ENCODE results near the gene BDH1.
"Not testable (repeated sequence)": the region's sequence is repeated elsewhere in the genome, so short reads cannot be mapped to it uniquely, and the experiment has no call there.

Gene BDH1

DNA sequence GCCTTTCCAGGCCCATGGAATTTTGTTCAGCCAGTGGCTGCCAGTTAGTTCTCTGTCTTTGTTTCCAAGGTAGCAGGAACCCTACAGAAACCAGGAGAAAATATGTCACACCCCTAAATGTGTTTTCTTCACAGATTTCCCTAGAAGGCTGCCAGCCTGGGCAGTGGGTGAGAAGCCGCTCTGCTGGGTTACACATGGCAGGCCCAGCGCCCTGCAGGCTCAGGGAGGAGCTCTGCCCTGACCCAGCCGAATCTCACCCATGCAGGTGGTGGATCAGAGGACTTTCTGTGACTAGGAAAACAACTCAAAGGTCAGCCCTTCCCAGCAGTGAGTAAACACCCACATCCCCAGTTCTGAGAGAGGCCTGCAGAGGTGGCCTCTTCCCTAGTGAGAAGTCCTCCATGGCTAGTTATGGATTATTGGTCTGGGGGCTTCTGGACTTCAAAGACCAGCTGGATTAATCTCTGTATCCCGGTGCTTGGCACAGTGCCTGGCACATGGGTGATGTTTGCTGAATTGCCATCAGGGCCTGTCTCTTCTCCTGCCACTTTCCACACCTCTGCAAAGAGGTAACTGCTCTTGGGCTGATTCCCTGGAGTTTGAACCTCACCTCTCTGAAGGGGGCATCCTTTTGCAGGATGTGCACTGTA is 34.7 kb upstream of the BDH1 start:
- ATAC-seq: no peak
- TF ChIP-seq, protein P1, sequence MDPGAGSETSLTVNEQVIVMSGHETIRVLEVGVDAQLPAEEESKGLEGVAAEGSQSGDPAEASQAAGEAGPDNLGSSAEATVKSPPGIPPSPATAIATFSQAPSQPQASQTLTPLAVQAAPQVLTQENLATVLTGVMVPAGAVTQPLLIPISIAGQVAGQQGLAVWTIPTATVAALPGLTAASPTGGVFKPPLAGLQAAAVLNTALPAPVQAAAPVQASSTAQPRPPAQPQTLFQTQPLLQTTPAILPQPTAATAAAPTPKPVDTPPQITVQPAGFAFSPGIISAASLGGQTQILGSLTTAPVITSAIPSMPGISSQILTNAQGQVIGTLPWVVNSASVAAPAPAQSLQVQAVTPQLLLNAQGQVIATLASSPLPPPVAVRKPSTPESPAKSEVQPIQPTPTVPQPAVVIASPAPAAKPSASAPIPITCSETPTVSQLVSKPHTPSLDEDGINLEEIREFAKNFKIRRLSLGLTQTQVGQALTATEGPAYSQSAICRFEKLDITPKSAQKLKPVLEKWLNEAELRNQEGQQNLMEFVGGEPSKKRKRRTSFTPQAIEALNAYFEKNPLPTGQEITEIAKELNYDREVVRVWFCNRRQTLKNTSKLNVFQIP (CRISPR knock-in tag; IDR thresholded peaks at IDR 0.05; ENCODE audit: borderline replicate concordance, low read depth): no peak
- TF ChIP-seq, protein P2, sequence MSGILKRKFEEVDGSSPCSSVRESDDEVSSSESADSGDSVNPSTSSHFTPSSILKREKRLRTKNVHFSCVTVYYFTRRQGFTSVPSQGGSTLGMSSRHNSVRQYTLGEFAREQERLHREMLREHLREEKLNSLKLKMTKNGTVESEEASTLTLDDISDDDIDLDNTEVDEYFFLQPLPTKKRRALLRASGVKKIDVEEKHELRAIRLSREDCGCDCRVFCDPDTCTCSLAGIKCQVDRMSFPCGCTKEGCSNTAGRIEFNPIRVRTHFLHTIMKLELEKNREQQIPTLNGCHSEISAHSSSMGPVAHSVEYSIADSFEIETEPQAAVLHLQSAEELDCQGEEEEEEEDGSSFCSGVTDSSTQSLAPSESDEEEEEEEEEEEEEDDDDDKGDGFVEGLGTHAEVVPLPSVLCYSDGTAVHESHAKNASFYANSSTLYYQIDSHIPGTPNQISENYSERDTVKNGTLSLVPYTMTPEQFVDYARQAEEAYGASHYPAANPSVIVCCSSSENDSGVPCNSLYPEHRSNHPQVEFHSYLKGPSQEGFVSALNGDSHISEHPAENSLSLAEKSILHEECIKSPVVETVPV (CRISPR knock-in tag; IDR thresholded peaks at IDR 0.05): no peak
- TF ChIP-seq ARNTL (CRISPR knock-in tag; IDR thresholded peaks at IDR 0.05; ENCODE audit: borderline replicate concordance, low read depth): no peak
- TF ChIP-seq ISL1 (CRISPR knock-in tag; IDR thresholded peaks at IDR 0.05): no peak
- TF ChIP-seq ZNF565 (CRISPR knock-in tag; conservative IDR thresholded peaks at IDR 0.05; ENCODE audit: low read depth): no peak
- TF ChIP-seq OSR1 (CRISPR knock-in tag; IDR thresholded peaks at IDR 0.05): no peak
- TF ChIP-seq, protein P3, sequence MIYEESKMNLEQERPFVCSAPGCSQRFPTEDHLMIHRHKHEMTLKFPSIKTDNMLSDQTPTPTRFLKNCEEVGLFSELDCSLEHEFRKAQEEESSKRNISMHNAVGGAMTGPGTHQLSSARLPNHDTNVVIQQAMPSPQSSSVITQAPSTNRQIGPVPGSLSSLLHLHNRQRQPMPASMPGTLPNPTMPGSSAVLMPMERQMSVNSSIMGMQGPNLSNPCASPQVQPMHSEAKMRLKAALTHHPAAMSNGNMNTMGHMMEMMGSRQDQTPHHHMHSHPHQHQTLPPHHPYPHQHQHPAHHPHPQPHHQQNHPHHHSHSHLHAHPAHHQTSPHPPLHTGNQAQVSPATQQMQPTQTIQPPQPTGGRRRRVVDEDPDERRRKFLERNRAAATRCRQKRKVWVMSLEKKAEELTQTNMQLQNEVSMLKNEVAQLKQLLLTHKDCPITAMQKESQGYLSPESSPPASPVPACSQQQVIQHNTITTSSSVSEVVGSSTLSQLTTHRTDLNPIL (CRISPR knock-in tag; IDR thresholded peaks at IDR 0.05; ENCODE audit: low read depth): no peak
- TF ChIP-seq TOX (CRISPR knock-in tag; IDR thresholded peaks at IDR 0.05; ENCODE audit: borderline replicate concordance): no peak
- TF ChIP-seq, protein P4, sequence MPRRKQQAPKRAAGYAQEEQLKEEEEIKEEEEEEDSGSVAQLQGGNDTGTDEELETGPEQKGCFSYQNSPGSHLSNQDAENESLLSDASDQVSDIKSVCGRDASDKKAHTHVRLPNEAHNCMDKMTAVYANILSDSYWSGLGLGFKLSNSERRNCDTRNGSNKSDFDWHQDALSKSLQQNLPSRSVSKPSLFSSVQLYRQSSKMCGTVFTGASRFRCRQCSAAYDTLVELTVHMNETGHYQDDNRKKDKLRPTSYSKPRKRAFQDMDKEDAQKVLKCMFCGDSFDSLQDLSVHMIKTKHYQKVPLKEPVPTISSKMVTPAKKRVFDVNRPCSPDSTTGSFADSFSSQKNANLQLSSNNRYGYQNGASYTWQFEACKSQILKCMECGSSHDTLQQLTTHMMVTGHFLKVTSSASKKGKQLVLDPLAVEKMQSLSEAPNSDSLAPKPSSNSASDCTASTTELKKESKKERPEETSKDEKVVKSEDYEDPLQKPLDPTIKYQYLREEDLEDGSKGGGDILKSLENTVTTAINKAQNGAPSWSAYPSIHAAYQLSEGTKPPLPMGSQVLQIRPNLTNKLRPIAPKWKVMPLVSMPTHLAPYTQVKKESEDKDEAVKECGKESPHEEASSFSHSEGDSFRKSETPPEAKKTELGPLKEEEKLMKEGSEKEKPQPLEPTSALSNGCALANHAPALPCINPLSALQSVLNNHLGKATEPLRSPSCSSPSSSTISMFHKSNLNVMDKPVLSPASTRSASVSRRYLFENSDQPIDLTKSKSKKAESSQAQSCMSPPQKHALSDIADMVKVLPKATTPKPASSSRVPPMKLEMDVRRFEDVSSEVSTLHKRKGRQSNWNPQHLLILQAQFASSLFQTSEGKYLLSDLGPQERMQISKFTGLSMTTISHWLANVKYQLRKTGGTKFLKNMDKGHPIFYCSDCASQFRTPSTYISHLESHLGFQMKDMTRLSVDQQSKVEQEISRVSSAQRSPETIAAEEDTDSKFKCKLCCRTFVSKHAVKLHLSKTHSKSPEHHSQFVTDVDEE (CRISPR knock-in tag; IDR thresholded peaks at IDR 0.05): no peak
- TF ChIP-seq ZNF70 (CRISPR knock-in tag; IDR thresholded peaks at IDR 0.05): no peak
- no peak for TF ChIP-seq ESRRG (CRISPR knock-in tag; IDR thresholded peaks at IDR 0.05)
- TF ChIP-seq ZFP30 (CRISPR knock-in tag; IDR thresholded peaks at IDR 0.05): no peak
- no peak for TF ChIP-seq ZFP3 (CRISPR knock-in tag; IDR thresholded peaks at IDR 0.05)
- TF ChIP-seq TCF4 (CRISPR knock-in tag; IDR thresholded peaks at IDR 0.05; ENCODE audit: borderline replicate concordance): no peak
- no peak for TF ChIP-seq SNAI2 (CRISPR knock-in tag; IDR thresholded peaks at IDR 0.05)
- no peak for TF ChIP-seq PPARA (CRISPR knock-in tag; IDR thresholded peaks at IDR 0.05; ENCODE audit: borderline replicate concordance)

DNA sequence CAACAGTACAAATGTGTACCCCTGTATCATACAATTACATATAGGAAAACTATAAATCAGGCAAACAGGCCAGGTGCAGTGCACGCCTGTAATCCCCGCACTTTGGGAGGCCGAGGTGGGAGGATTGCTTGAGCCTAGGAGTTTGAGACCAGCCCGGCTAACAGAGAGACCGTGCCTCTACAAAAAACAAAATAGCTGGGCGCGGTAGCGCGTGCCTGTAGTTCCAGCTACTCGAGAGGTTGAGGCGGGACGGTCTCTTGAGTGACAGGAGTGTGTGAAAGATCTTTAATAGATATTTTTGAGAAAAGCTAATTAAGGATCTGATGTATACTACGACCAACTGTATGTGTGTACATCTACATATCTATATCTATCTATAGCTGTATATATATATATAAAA is 33.8 kb upstream of the BDH1 start:
- TF ChIP-seq BACH2 (CRISPR knock-in tag; IDR thresholded peaks at IDR 0.05; ENCODE audit: borderline replicate concordance): no peak
- TF ChIP-seq, protein P2 (CRISPR knock-in tag; IDR thresholded peaks at IDR 0.05): no peak
- TF ChIP-seq ISL1 (CRISPR knock-in tag; IDR thresholded peaks at IDR 0.05): no peak
- TF ChIP-seq, protein P3 (CRISPR knock-in tag; IDR thresholded peaks at IDR 0.05; ENCODE audit: low read depth): no peak
- TF ChIP-seq ZNF8 (CRISPR knock-in tag; IDR thresholded peaks at IDR 0.05): no peak
- no peak for TF ChIP-seq PPARA (CRISPR knock-in tag; IDR thresholded peaks at IDR 0.05; ENCODE audit: borderline replicate concordance)
- TF ChIP-seq ESRRG (CRISPR knock-in tag; IDR thresholded peaks at IDR 0.05): no peak
- TF ChIP-seq, protein P1 (CRISPR knock-in tag; IDR thresholded peaks at IDR 0.05; ENCODE audit: borderline replicate concordance, low read depth): no peak
- no peak for ATAC-seq

DNA sequence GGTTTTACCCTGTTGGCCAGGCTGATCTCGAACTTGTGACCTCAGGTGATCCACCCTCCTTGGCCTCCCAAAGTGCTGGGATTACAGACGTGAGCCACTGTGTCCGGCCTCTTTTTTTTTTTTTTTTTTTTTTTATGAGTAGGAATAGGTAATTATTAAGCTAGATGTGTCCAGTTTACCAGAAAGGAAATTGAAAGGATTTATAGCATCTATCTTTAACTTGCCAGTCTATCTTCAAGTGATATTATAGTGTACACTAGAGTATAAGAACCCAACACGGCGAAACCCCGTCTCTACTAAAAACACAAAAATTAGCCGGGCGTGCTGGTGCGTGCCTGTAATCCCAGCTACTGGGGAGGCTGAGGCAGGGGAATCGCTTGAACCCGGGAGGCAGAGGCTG is 31.0 kb upstream of the BDH1 start:
- ATAC-seq: not testable (repeated sequence)
